HepG2 (cell line): ENCODE data around the gene FOSL2. TPM values are rescaled to one million over a fixed set of nuclear protein-coding genes. Genes with fewer than 3 reads are reported as not detected.

Source experiments
- ARID5B ChIP-seq: IDR thresholded peaks from 2 replicates; pipeline ENCODE4 v1.4.0; 2020; ENCODE audit warnings: mild to moderate bottlenecking, missing genetic modification reagents
- DBP ChIP-seq: sonication (generic); formaldehyde crosslinking; IDR thresholded peaks from 2 replicates; pipeline ENCODE4 v1.4.0; 2020; ENCODE audit warnings: missing genetic modification reagents; ENCODE audit errors: not compliant biosample characterization
- GLI4 ChIP-seq: sonication (generic); formaldehyde crosslinking; IDR thresholded peaks from 2 replicates; pipeline ENCODE4 v1.5.1; 2020; ENCODE audit warnings: missing genetic modification reagents, mild to moderate bottlenecking, moderate library complexity, borderline replicate concordance
- HOXA9 ChIP-seq: sonication (generic); formaldehyde crosslinking; IDR thresholded peaks from 2 replicates; pipeline ENCODE4 v1.8.1; 2022; ENCODE audit warnings: missing genetic modification reagents, mild to moderate bottlenecking, moderate library complexity, borderline replicate concordance
- POLR2AphosphoS5 ChIP-seq: IDR thresholded peaks from 2 replicates; pipeline ENCODE4 v1.6.1; 2012; ENCODE audit warnings: low read depth, low read length
- PPARG ChIP-seq: conservative IDR thresholded peaks from 2 replicates; pipeline ENCODE4 v1.6.1; 2016; ENCODE audit warnings: missing biosample characterization, missing genetic modification reagents
- SIX4 ChIP-seq: sonication (generic); formaldehyde crosslinking; IDR thresholded peaks from 2 replicates; pipeline ENCODE4 v1.4.0; 2020; ENCODE audit warnings: missing genetic modification reagents
- SOX5 ChIP-seq: IDR thresholded peaks from 2 replicates; pipeline ENCODE4 v1.6.1; 2016; ENCODE audit warnings: borderline replicate concordance
- ZBTB1 ChIP-seq: sonication (generic); formaldehyde crosslinking; IDR thresholded peaks from 2 replicates; pipeline ENCODE4 v1.4.0; 2020; ENCODE audit warnings: missing genetic modification reagents, borderline replicate concordance
- ZFP41 ChIP-seq: sonication (generic); formaldehyde crosslinking; IDR thresholded peaks from 2 replicates; pipeline ENCODE4 v1.4.0; 2020; ENCODE audit warnings: mild to moderate bottlenecking, missing genetic modification reagents, borderline replicate concordance
- ZNF124 ChIP-seq: sonication (generic); formaldehyde crosslinking; IDR thresholded peaks from 2 replicates; pipeline ENCODE4 v1.4.0; 2020; ENCODE audit warnings: missing genetic modification reagents
- ZNF609 ChIP-seq: sonication (generic); formaldehyde crosslinking; IDR thresholded peaks from 2 replicates; pipeline ENCODE4 v1.4.0; 2020; ENCODE audit warnings: mild to moderate bottlenecking, missing genetic modification reagents, borderline replicate concordance
- ZNF768 ChIP-seq: sonication (generic); formaldehyde crosslinking; IDR thresholded peaks from 2 replicates; pipeline ENCODE4 v1.4.0; 2020; ENCODE audit warnings: missing genetic modification reagents
- ZSCAN5A ChIP-seq: sonication (generic); formaldehyde crosslinking; IDR thresholded peaks from 2 replicates; pipeline ENCODE4 v1.8.0; 2022; ENCODE audit warnings: mild to moderate bottlenecking, missing genetic modification reagents, borderline replicate concordance
- polyA plus RNA-seq, 8 experiments: library from polyadenylated mRNA; depleted of rRNA in 3 of 8; stranded (reverse) in 7 of 8; unstranded in 1 of 8; fragments of >200 nt; fragmentation: Illumina TruSeq in 4 of 8; extraction: Trizol in 4 of 8; gene quantifications; 2 replicates each; pipeline versions ENCODE4 v1.2.1 to v1.2.3, GENCODE V29; 2011 to 2016; ENCODE audit warnings: low read depth in 4 of 8, missing spikeins in 1 of 8, mixed read lengths in 1 of 8; ENCODE audit not compliant: insufficient read depth in 1 of 8
- total RNA-seq, 5 experiments: library from RNA; depleted of rRNA; stranded (reverse); fragments of >200 nt; fragmentation: Illumina TruSeq; extraction: Trizol; gene quantifications; 2 replicates each; pipeline ENCODE4 v1.2.3, GENCODE V29; 2016; ENCODE audit warnings: low read depth in 1 of 5

FOSL2 gene
- total and polyA plus RNA-seq, 2 of the 13 experiments (the other 11 are each of a cell fraction or from before 2014, with no cell fraction given), result 3.4 to 18.1 TPM

DNA sequence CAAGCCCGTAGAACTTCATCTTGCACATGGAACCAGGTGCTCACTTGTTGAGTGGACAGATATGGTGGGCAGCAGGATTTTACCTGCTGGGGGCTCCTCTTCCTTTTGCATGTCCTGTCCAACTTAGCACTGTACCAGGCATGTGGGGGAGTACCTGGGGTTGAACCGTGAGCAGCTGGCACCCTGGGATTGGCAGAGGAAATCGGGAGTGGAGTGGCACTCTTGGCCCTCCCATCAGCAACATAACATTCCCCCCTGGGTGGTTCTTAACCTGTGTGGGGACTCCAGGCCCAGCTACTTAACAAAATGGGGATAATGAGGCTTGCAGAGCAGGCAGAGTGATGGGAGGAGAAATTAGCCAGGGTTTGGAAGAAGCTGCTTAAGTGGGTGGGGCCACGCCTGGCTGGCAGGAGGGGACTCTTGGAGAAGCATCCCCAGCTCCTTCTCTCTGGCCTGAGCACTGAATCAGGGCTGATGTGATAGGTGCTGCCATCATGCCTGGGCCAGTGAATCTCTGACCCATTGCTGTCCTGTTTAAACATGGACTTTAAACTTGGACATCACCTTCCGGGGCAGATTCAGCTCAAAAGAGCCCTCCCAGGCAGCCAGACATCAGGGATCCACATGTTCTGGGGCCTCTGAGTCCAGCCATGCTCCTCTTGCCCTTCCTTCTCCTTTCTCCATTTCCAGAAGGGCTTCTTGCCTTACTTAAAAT, 15.5 kb downstream of the FOSL2 start (continued):
- TF ChIP-seq ZNF609 (CRISPR knock-in tag) (no peak), DBP (CRISPR knock-in tag) (no peak), ZFP41 (no peak), ARID5B (peak; percentile 38; the same call in 1 of the 2 replicates), SOX5 (CRISPR knock-in tag) (0 out of 2 replicates have a peak, but pooled peaks have one; percentile 26), POLR2AphosphoS5 (no peak), ZSCAN5A (CRISPR knock-in tag) (no peak), ZBTB1 (no peak), SIX4 (no peak), ZNF124 (CRISPR knock-in tag) (no peak), PPARG (CRISPR knock-in tag) (peak; percentile 57; the same call in 1 of the 2 replicates), GLI4 (no peak), HOXA9 (CRISPR knock-in tag) (no peak), ZNF768 (CRISPR knock-in tag) (no peak)
